Activated T-helper 1 cell treated with anti-CD3 and anti-CD28 coated beads, Interleukin-2, amount 50 U/mL, for 16 hours (primary cell): ENCODE data around the gene HDGF.
A peak's percentile ranks its signal among the peaks of the same experiment; 100 is the strongest.

Experiments used
- DNase-seq, 2 donors: peaks; one replicate each; pipeline ENCODE4 v3.0.0-alpha.2; 2020; ENCODE audit warnings: low read depth in 1 of 2, low spot score in 1 of 2

HDGF gene

DNA sequence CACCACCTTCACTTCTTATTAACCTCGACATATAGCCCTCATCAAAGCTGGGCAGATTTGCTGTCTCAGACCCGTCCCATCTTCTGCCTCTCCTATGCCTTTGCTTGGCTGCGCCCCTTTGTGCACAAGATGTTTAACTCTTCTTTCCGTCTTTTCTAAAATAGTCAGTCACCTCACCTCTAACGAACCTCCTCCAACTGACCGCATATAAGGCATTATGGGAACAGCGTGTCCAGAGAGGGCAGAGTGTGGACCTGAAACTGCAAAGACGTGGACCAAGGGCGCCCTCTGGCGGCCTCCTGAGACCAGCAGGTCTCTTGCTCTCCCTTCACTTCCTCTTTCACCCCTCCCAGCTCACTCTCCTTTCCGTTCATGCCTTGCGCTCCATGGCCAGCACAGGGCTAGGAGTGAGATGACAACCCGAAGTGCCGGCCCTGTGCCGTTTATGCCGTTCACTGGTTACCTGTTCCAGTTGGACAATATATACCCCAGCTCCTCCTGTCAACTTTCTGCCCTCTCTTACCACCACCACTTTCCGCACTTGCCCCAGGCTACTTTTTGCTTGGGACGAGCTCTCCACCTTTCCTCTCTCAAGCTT is 25.7 kb downstream of the HDGF start:
- peak; percentile 62 to 70 for DNase-seq

DNA sequence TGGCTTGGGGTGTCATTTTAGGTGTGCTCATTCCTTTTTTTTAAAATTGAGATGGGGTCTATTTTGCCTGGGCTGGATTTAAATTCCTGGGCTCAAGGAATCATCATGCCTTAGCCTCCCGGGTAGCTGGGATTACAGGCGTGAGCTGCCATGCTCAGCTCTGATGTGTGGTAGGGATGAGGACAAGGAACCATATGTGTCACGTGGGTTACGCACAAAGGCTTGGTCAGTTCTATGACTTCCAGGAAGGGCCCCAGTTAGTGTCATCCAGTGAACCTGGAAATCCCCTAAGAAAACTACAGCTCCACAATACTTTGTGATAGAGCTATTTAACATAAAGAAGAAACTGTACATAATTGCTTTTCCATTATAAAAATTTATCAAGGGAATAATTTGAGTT is 29.9 kb downstream of the HDGF start:
- DNase-seq = no peak

DNA sequence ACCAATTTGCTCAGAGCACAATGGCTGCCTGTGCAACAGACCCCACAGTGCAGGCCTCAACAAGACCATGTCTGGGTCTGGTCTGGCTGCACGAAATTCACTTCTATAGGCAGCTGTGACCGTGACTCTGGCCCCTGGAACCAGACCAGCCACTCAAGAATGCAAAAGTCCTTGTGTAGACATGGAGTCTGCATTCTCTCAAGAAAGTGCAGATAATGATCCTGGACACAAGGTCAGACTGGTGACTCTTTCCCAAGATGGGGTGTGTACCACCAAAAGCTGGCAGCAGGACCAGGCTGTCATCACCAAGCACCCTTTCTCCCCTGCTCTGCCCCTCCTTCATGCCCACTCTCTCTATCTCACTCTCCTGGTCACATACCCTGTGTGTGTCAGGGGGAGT is 30.3 kb downstream of the HDGF start:
- no peak for DNase-seq

DNA sequence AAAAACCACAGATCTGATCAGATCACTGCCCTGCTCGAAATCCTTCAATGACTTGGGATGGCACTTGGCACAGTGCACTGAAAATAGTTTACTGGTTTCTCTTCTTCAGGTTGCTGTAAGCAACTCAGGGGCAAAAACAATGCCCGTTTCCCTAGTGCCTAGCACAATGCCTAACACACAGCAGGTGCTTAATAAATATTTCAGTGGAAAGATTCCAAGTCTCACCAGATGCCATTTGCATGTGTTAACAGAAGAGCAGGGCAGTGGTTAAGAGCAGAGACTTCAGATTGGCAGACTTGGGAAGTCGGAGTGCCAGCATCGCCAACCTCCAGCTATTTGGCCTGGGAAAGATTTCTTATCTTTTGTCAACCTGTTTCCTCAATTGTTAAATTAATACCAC is 34.1 kb downstream of the HDGF start:
- no peak for DNase-seq

DNA sequence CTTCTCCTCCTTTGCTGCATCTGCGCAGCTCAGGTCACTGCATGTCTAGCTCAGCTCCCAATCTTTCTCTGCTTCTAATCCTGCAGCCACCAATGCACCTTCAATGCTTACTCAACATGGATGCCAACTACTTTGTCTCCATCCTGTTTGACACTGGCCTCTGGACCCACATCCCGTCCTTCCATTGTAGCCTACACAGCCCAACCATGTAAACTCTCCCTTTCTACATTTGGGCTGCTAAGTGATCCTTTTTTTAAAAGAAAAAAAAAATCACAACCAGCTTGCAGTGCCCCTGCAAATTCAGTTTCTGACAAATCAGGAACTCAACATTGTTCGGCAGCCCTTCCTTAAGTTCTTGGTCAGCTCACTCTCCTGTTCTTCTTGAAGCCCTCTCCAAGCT is 36.6 kb downstream of the HDGF start:
- no peak for DNase-seq

DNA sequence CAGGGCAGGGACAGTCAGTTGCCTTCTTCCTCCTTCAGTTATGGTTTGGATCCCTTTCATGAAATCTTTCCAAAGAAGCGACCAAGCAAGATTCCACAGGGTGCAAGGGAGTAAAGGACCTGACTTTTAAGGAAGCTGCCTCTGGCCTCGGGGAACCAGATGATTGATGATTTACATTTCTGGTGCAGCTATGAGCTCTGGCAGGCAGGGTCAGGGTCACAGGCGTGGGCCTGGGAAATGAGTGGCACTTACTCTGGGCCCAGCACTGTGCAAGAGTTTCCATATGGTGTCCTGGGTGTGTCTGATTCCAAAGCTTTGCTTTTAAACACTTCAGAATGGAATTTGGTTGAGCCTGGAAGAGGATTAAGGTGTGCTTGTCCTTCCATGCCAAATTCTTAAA is 38.8 kb downstream of the HDGF start:
- DNase-seq = no peak

DNA sequence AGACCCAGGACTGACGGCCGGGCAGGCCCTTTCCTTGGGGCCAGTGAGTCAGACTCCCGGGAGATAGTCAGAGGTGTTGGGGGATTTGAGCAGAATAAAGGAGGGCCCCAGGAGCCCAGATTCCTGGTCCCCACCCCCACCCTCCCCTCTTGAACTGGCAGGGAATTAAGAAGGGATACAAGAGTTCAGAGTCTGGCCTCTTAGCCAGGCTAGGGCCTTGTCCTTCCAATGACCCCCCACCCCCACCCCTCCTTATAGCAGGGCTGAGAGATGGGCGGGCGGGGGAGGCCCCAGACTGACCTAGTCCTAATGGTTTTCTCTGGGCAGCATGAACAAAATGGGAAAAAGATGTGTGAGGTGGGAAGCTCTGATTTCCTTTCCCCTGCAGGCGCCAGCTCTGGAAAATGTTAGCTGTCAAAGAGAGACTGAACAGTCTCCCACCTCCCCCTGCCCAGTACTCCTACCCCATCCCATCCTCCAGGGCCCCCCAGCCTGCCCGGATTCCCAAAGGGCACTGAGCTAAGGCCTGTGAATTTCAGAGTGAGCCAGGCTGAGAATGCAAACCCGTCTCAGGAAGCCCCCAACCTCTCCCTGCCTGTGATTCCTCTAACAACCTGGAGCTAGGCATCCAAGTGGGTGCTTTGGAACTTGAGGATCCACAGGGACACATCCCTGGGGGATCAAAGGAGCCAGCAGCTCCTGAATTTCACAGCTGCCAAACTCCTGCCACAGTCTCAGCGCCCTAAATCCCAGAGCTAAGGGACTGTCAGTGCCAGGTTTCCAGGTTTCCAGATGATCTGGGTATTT is 40.3 kb downstream of the HDGF start:
- DNase-seq = no peak

DNA sequence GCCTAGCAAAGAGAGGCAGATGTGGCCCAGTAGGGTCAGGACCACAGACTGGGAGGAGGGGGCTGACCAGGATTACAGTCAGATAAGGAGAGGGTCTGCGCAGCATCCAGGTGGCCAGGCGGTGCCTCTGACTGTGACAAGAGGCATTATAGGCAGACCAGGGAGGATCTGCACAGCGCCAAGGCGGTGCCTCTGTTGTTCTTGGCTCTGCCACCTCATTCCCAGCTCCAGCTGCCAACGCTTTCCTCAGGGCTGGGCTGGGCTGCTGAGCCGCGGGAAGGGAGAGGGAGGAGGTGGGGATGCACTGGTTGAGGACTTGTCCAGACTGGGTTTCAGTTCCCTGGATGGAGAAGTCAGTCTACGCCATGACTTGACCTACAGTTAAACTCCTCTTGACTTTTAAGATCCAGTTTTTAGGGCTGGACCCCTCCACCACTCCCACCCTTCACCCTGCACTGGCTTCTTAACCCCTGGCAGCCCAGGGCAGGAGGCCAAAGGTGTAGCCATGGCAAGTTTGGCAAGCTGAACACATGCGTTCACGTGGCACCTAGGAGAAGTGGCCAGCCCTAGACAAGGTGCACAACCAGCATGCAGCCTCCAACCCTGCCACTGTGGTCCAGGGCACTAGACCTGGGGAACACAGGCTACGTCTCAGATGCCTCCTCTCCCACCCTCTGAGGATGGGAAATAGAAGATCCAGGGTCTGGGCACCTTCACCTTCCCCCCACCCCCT is 41.6 kb downstream of the HDGF start:
- no peak for DNase-seq

DNA sequence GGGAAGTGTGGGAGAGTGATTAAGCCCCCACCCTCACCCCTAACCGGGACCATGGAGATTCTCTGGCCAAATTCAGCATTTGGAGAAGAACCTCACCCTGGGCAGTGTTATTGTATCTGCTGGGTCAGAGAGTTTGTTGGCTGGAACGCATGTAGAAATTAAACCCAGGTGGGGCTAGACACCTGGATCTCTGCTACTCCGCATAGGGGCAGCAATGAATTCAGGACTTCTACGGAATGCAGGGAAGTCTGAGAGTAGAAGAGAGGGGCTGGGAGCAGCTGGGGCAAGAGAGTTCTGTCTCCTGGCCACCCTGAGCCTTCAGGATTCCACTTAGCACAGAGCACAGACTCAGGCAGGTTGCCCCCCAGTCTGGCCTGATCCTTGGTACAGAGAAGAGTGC is 42.4 kb downstream of the HDGF start:
- DNase-seq = no peak

DNA sequence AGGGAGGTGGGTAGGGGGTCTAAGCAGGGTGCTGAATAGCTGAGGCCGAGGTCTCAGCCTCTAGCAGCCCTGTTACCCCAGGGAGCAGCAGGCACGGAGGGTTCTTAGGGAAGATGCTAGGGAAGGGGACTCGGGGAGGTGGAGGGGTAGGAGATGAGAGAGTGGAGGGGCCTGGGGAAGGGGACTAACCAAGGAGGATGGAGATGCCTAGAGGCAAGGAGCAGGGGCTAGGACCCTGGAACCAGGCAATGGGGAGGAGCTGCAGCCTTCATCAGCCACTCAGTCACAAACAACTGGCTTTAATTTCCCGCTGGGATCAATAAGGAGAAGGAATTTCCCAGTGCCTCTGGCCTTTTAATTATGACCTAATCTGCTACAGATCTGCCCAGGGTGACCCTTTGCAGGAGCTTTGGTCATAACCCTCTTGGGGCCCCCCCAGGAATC is 43.2 kb downstream of the HDGF start:
- DNase-seq = no peak

DNA sequence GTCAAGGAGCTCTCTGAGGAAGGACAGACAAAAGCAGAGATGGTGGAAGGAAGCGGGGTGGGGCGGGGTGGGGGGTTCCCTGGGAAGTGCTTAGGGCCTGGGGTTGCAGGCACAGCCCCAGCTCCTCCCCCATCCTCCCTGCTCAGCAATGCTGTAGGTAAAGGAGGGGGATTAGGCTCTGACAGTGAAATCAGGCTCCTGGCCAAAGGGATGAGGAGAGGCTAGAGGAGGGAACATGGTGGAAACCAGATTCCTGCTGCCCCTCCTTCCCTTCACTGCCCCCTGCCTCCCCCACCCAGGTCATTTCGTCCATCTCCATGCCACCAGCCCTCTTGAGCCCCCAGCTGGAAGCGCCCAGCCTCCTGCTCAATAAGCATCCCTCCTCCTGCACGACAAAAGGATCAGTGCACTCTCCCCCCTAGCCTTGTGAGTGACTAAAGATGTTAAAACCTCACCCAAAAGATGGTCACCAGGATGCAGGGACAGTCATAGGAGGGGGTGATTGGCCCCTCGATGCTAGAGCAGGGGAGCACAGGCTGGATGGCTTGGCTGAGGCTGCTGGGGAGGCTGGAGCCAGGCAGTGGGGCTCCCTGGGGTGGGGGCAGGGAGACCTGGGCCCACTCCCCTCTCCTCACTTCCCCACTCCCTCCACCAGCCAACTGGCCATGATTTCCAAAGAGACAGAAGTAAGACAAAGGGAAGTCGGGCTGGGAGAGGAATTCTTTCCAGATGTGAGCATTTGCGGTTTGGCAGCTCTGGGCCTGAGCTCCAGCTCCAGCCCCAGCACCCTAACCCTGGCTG is 43.9 kb downstream of the HDGF start:
- DNase-seq = no peak

DNA sequence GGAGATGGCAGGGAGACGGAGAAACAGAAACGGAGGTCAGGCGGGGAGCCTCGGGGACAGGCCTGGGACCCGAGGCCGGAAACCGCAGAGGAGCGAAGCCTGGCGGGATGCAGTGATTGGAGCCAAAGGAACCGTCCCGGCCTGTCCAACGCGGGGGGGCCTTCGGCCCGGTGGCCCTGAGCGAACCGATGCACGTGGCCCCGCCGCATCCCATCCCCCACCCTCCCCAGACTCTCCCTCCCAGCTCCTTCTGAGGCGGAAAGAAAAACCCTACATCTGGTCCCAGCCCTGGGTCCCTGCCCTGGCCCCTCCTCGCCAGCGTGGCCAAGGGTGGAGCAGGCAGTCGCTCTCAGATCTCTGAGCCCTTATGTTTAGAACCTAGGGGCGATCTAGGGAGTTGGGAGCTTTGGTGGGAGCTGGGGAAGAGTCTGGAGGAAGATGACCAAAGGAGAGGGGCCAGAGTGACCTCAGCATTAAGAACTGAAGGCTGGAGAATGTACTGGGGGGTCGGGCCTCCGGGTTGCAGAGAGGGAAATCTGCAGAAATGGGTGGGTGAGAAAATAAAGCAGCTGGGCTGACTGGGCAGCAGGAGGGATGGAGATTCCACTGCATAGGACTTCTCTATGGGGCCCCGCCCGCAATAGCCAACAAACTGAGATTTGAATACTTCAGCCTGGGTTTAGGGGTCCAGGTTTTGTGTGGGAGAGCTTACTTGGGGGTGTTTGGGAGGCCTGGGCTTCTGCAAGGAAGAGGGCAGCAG is 44.6 kb downstream of the HDGF start:
- DNase-seq = no peak

DNA sequence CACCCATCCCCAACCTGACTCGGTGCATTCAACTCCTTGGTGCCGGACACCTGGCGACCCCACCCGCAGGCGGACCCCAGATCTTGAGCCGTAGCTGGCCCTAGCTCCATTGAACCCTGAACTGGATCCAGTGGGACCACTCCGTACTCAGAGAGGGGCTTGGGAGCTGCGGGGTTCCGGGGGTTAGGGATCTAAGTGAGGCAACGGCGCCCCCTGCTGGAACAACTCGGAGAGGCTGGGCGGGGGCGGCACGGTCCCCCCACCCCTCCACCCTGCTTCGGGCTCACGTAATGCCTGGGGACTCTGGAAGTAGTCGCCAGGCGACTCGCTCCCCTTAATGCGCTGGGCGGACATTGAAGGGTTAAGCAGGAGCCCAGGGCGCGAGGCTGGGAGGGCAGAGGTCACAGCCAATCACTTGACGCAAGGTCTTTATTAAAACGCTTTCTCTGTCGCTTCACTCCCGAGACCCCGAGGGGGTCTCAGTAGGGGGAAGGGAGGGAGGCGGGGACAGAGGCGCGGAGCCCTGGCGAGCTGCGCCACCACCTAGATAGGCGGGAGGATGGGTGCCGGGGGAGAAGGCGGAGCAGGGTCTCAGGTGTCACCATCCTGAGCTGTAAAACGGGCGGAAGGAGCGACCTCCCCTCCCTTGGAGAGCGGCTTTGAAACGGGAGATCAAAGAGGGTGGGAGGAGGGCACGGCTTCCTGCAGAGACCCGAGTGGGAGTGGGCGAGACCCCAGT is 45.4 kb downstream of the HDGF start:
- peak; percentile 44 to 53 for DNase-seq

DNA sequence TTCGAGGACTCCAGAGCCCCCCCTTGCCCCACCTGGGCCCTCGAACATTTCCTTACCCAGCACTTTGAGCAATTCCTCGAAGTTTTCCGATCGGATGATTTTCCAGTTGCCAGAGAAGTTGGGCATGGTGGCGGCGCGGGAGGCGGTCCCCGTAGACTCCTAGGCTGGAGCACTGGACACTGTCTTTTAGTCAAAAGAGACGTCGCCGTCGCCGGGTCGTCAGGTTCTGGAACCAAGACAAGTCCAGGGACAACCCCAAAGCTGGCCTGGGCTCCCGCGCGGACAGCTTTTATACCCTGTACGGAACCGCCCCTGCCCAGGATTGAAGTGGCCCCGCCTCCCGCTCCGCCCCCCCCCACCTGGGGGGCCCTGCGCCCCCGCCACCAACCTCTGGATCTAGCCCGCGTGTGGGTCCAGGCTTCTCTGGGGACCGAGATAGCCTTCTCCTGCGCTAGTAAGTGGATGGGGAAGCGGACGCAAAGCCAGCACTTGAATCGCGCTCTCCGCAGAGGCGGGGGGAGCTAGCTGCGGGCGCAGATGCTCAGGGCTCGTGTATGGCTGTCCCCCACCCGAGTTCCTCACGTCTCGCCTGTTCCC is 46.1 kb downstream of the HDGF start, which contains the start of gene CRABP2:
Gene CRABP2, minus strand, starts transcription at position 263 of the 597 bp plus-strand sequence. Its CDS starts 137 bp downstream, at position 126.
- no peak for DNase-seq

DNA sequence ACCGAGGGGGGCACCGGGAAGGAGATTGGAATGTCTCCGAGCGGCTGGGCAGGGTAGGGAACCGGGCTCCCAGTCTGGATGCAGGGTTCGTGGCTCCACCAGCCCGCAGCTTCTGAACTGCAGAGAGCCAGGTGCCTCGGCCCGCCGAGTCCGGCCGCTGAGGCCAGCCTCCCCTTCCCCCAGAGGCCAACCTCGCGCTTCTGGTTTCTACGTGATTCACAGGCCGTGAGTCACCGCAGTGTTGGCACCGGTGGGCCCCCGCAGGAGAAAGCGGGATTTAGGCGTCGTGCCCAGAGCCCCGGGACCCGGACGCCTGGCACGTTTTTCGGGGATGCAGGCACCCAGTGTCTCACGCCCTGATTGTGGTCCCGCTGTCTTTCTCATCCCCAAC is 46.5 kb downstream of the HDGF start:
- DNase-seq = no peak

DNA sequence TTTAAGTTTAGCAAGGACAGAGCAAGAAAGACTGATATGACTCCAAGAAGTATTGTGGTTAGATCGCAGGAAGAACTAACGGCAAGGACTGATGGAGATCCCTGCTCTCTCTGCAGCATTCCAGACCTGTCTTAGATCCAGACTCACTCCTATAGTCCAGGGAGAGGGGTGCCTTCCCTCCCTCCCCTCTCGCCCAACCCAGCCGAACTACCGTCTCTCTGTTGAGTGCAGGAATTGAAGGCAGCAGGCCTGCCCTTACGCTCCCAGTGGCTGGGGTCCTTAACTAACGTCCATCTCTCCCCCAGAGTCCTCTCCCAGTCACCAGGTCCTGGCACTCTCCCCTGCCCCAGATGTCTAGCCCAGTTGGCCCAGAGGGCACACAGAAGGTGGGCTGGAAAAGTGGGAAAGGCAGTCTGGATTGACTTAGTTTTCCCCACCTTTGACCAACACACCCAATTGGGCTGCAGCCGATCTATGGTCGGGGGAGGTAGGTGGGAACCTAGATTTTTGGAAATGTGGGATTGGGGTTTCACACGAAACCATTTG is 47.2 kb downstream of the HDGF start:
- no peak for DNase-seq

DNA sequence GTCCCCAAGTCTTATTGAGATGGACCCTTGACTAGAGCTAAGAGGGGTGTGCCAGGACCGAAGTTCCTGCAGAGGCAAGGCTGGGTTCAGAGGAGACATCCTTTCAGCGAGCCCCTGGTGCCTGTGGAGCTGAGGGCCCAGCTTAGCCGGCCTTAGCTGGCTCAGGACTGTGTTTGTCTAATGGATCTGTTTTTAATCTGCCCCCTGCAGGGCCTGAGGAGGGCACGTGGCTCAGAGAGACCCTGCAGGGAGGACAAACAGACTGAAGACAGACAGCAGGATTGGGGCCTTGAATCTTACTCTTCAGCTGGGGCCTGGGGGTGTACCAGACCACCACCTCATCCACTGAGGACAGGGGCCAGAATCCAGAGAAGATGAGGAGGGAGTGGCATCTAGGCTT is 47.7 kb downstream of the HDGF start:
- no peak for DNase-seq

DNA sequence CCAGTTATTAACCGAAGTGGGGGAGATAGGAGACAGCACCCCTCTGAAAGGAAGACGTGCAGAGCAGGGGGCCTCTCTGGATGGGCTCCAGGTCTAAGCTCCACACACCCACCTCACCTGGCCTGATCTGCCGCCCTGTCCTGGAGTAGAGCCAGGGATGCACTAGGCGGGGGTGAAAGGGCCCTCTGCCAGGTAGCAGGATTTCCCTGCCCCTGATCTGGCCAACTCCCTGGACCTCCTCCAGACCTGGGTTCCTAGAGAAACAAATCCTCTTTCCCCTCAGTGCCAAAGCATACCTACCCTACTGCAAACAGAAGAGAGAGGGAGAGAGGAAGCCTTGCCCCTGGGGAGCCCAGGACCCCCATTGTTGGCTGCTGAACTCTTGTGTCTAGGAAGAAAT is 48.1 kb downstream of the HDGF start:
- DNase-seq = no peak
